HG03108 (cell line): ENCODE data around the gene OGN.
A peak's percentile ranks its signal among the peaks of the same experiment; 100 is the strongest.
"Not testable (repeated sequence)": the region's sequence is repeated elsewhere in the genome, so short reads cannot be mapped to it uniquely, and the experiment has no call there.

ENCODE experiments used
- ATAC-seq: cut with Tn5 transposase; IDR thresholded peaks from one replicate; pipeline ENCODE4 v1.9.1; 2021; ENCODE audit warnings: moderate library complexity; ENCODE audit not compliant: unreplicated experiment

The OGN gene

GRCh38 chr9:92404042-92404836 lies at the start of gene OGN:
Gene OGN, minus strand, starts transcription at chr9:92404578. Its CDS starts 1,171 bp downstream, at chr9:92403407.
- ATAC-seq: no peak

- no peak for ATAC-seq
Observed at GRCh38 chr9:92446536-92446935, 42.2 kb upstream of the OGN start.

GRCh38 chr9:92444841-92445240 lies 40.5 kb upstream of the OGN start:
- ATAC-seq: no peak

- no peak for ATAC-seq
Observed at GRCh38 chr9:92440751-92441046, 36.3 kb upstream of the OGN start.

GRCh38 chr9:92439921-92440750 lies 35.8 kb upstream of the OGN start:
- no peak for ATAC-seq

- ATAC-seq: no peak
Observed at GRCh38 chr9:92438900-92439526, 34.6 kb upstream of the OGN start.

- ATAC-seq: no peak
Observed at GRCh38 chr9:92435263-92435662, 30.9 kb upstream of the OGN start.

GRCh38 chr9:92432972-92433548 lies 28.7 kb upstream of the OGN start:
- no peak for ATAC-seq

GRCh38 chr9:92432350-92432749 lies 28.0 kb upstream of the OGN start:
- no peak for ATAC-seq

GRCh38 chr9:92429836-92430235 lies 25.5 kb upstream of the OGN start:
- ATAC-seq: no peak

- ATAC-seq: no peak
Observed at GRCh38 chr9:92426501-92427145, 22.2 kb upstream of the OGN start.

- ATAC-seq: no peak
Observed at GRCh38 chr9:92425474-92425873, 21.1 kb upstream of the OGN start.

- no peak for ATAC-seq
Observed at GRCh38 chr9:92424340-92424739, 20.0 kb upstream of the OGN start, which contains the start of gene OMD. Gene OMD, minus strand, starts transcription at chr9:92424471. Its CDS starts 6,913 bp downstream, at chr9:92417558.

GRCh38 chr9:92423612-92424011 lies 19.2 kb upstream of the OGN start:
- ATAC-seq: no peak

- no peak for ATAC-seq
Observed at GRCh38 chr9:92422611-92423338, 18.4 kb upstream of the OGN start.

- ATAC-seq: no peak
Observed at GRCh38 chr9:92414566-92414965, 10.2 kb upstream of the OGN start.

- ATAC-seq: not testable (repeated sequence)
Observed at GRCh38 chr9:92411157-92411556, 6.8 kb upstream of the OGN start.

- no peak for ATAC-seq
Observed at GRCh38 chr9:92408747-92409478, 4.5 kb upstream of the OGN start.

- ATAC-seq: no peak
Observed at GRCh38 chr9:92407818-92408217, 3.4 kb upstream of the OGN start.

GRCh38 chr9:92406477-92406876 lies 2.1 kb upstream of the OGN start:
- ATAC-seq: peak; percentile 75
